Natural killer cell (primary cell): ENCODE results near the gene AQR. TPM values are rescaled to one million over a fixed set of nuclear protein-coding genes. Genes with fewer than 3 reads are reported as not detected.

Experiments
- ATAC-seq, 3 donors: fragments of 150-1000 bp in 2 of 3; fragments of 200-7000 bp in 1 of 3; cut with Tn5 transposase; 1 replicate in 1 of 3; 2 replicates in 2 of 3; pipeline ENCODE4 v1.10.0; 2021; ENCODE audit warnings: mild to moderate bottlenecking in 2 of 3, moderate library complexity in 2 of 3
- DNase-seq, 2 donors: peaks; one replicate each; pipeline versions ENCODE4 v3.0.0 to v3.0.0-alpha.2; 2013 to 2021; ENCODE audit warnings: mixed read lengths in 1 of 2
- H3K27ac ChIP-seq: one replicate; pipeline ENCODE4 v1.5.1; 2013; ENCODE audit warnings: mild to moderate bottlenecking, low read length
- H3K27me3 ChIP-seq: one replicate; pipeline ENCODE4 v1.6.1; 2013; ENCODE audit warnings: low read length; ENCODE audit not compliant: control insufficient read depth, insufficient read depth
- H3K36me3 ChIP-seq: one replicate; pipeline ENCODE4 v1.6.1; 2013; ENCODE audit warnings: low read length; ENCODE audit not compliant: control insufficient read depth, insufficient read depth
- H3K4me1 ChIP-seq: one replicate; pipeline ENCODE4 v1.6.1; 2013; ENCODE audit warnings: low read length; ENCODE audit not compliant: control insufficient read depth, insufficient read depth
- H3K4me3 ChIP-seq: one replicate; pipeline ENCODE4 v1.5.1; 2013; ENCODE audit warnings: low read length
- H3K9me3 ChIP-seq: one replicate; pipeline ENCODE4 v1.6.1; 2013; ENCODE audit warnings: low read length; ENCODE audit not compliant: control insufficient read depth, insufficient read depth
- H3K27ac Mint-ChIP-seq, 2 donors: one replicate each; pipeline ENCODE4 v1.8.0; 2022; ENCODE audit warnings: mild to moderate bottlenecking in 2 of 2, mixed read lengths in 2 of 2, moderate library complexity in 1 of 2
- H3K27me3 Mint-ChIP-seq, 2 donors: one replicate each; pipeline ENCODE4 v1.8.0; 2022; ENCODE audit warnings: low read depth in 2 of 2, mixed read lengths in 2 of 2
- H3K36me3 Mint-ChIP-seq: one replicate; pipeline ENCODE4 v1.8.0; 2022; ENCODE audit warnings: mixed read lengths
- H3K4me1 Mint-ChIP-seq, 2 donors: one replicate each; pipeline ENCODE4 v1.8.0; 2022; ENCODE audit warnings: mixed read lengths in 2 of 2
- H3K4me3 Mint-ChIP-seq: one replicate; pipeline ENCODE4 v1.8.0; 2022; ENCODE audit warnings: mild to moderate bottlenecking, moderate library complexity, mixed read lengths
- H3K9me3 Mint-ChIP-seq, 2 donors: one replicate each; pipeline ENCODE4 v1.8.0; 2022; ENCODE audit warnings: mixed read lengths in 2 of 2
- WGBS: methylation state at CpG from one replicate; pipeline ENCODE4 v1.1.7; 2013; ENCODE audit warnings: missing lambda C conversion rate; ENCODE audit not compliant: insufficient coverage; 5-methylcytosine and 5-hydroxymethylcytosine counted together
- intact Hi-C: fragments of 100-400 bp; cut with micrococcal nuclease; formaldehyde crosslinking; loops from one replicate; pipeline ENCODE4 v1.14.2; 2022
- total RNA-seq, 4 donors: library from RNA; stranded (reverse); fragments of 120-200 nt in 1 of 4; gene quantifications; one replicate each; pipeline versions ENCODE4 v1.2.3 to v1.2.4, GENCODE V29; 2013 to 2022
- TF ChIP-seq, protein P1 (sequence below): fragments of 200-600 bp; IDR thresholded peaks from one replicate; pipeline ENCODE4 v1.8.0; 2022; ENCODE audit warnings: antibody characterized with exemption

AQR gene
- total RNA-seq, 3 donors from 2014 or later (not counting 1 experiment from before 2014, with no cell fraction given) = 44.8 to 64.4 (median 53.0) TPM

GRCh38 chr15:34896183-34896582 is 73.4 kb downstream of the AQR start:
- H3K9me3 ChIP-seq = peaks cover 7% of the 10 kb centered on the region
- H3K27me3 ChIP-seq = no peaks in the 10 kb centered on the region
- no peak for ATAC-seq
- peaks cover 50% of the 10 kb centered on the region for H3K36me3 Mint-ChIP-seq
- no peak for DNase-seq
- intact Hi-C loops = no loop called here
- H3K27ac ChIP-seq = no peak overlapping the region
- H3K27ac Mint-ChIP-seq = no peak overlapping the region
- peaks cover 1 to 11% of the 10 kb centered on the region in 2 donors for H3K4me1 Mint-ChIP-seq
- H3K27me3 Mint-ChIP-seq = no peaks in the 10 kb centered on the region
- 95% methylated on average over 3 of the region's 5 CpGs for WGBS
- TF ChIP-seq, protein P1, sequence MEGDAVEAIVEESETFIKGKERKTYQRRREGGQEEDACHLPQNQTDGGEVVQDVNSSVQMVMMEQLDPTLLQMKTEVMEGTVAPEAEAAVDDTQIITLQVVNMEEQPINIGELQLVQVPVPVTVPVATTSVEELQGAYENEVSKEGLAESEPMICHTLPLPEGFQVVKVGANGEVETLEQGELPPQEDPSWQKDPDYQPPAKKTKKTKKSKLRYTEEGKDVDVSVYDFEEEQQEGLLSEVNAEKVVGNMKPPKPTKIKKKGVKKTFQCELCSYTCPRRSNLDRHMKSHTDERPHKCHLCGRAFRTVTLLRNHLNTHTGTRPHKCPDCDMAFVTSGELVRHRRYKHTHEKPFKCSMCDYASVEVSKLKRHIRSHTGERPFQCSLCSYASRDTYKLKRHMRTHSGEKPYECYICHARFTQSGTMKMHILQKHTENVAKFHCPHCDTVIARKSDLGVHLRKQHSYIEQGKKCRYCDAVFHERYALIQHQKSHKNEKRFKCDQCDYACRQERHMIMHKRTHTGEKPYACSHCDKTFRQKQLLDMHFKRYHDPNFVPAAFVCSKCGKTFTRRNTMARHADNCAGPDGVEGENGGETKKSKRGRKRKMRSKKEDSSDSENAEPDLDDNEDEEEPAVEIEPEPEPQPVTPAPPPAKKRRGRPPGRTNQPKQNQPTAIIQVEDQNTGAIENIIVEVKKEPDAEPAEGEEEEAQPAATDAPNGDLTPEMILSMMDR = no peak
- H3K4me1 ChIP-seq = no peaks in the 10 kb centered on the region
- H3K4me3 Mint-ChIP-seq = no peak overlapping the region
- peaks cover 62% of the 10 kb centered on the region for H3K36me3 ChIP-seq
- no peak overlapping the region for H3K4me3 ChIP-seq
- H3K9me3 Mint-ChIP-seq = peaks cover 5 to 7% of the 10 kb centered on the region in 2 donors

DNA sequence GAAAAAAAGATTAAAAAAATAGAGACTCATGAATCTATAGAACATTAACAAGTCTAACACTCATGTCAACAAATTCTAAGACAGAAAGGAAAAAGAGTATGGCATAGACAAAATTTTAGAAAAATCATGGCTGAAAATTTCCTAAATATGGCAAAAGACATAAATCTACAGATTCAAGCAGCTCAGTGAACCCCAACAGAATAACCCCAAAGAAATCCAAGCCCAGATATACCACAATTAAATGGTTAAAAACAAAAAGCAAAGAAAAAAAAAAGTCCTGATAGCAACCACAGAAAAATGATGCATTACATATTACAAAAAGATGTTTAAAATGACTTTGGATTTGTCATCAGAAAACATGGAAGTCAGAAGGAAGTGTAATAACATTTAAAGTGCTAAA is 75.6 kb downstream of the AQR start:
- peaks cover 62% of the 10 kb centered on the region for H3K36me3 Mint-ChIP-seq
- H3K27ac ChIP-seq = no peak overlapping the region
- no peak overlapping the region for H3K27ac Mint-ChIP-seq
- peaks cover 5 to 7% of the 10 kb centered on the region in 2 donors for H3K9me3 Mint-ChIP-seq
- peaks cover 73% of the 10 kb centered on the region for H3K36me3 ChIP-seq
- H3K4me1 Mint-ChIP-seq = peaks cover 5 to 11% of the 10 kb centered on the region in 2 donors
- H3K9me3 ChIP-seq = peaks cover 7% of the 10 kb centered on the region
- no peak overlapping the region for H3K4me3 Mint-ChIP-seq
- no peaks in the 10 kb centered on the region for H3K27me3 ChIP-seq
- no peak overlapping the region for H3K4me3 ChIP-seq
- no peaks in the 10 kb centered on the region for H3K27me3 Mint-ChIP-seq
- ATAC-seq (no peak), DNase-seq (no peak)
- TF ChIP-seq, protein P1 = no peak
- intact Hi-C loops = no loop called here
- H3K4me1 ChIP-seq = no peaks in the 10 kb centered on the region

DNA sequence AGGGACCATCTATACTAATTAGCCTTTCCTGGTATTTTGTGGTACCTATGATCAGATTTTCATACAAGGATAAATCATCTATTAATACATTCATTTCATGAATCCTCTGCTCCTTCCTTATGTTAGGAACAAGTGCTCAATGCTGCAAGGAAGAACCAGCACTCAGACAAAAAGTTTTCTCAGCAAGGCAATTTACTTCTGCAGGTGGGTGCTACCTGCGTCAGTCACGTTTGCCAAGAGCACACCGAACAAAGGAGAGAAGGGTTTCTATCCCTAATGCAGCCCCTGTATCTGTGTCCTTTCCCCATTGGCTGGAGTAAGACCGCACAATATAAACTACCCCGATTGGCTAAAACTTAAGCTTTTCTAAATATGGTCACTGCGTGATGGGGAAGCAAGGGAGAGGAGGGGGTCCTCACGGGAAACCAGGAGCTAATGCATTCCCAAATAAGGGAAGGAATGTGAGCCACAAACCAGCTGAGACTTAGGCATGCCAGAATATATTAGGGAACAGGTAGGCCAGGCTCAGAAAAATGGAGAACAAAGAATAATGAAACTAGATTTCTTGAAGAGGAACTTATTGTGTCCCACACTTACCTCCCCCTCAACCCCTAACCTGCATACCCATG is 76.5 kb downstream of the AQR start:
- DNase-seq (no peak), ATAC-seq (no peak)
- H3K27me3 ChIP-seq = no peaks in the 10 kb centered on the region
- Mint-ChIP-seq H3K4me1 (peaks cover 5 to 11% of the 10 kb centered on the region in 2 donors), H3K36me3 (peaks cover 60% of the 10 kb centered on the region), H3K27me3 (no peaks in the 10 kb centered on the region), H3K9me3 (peaks cover 5 to 7% of the 10 kb centered on the region in 2 donors), H3K4me3 (no peak overlapping the region), H3K27ac (no peak overlapping the region)
- no peak overlapping the region for H3K4me3 ChIP-seq
- H3K9me3 ChIP-seq = peaks cover 7% of the 10 kb centered on the region
- TF ChIP-seq, protein P1 = no peak
- H3K4me1 ChIP-seq = no peaks in the 10 kb centered on the region
- intact Hi-C loops = no loop called here
- H3K27ac ChIP-seq = no peak overlapping the region
- H3K36me3 ChIP-seq = peaks cover 78% of the 10 kb centered on the region
- over 99% methylated on average over 7 of the region's 7 CpGs for WGBS

DNA sequence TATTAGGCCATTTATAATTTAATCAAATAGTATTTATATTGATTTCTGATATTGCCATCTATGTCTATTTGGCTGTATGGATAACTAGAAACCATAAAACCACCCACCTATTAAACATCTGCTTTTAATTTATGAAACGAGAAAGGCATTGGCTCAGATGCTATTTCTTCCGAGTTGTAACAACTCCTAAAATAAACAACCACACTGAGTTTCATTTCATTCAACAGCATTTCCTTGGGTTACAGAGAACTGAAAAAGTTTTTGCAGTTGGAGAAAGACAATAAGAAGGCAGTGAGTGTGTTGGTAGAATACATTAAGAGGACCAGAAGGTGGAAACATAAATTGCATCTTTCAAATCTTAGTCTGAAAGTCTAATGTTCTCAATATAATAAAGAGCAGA is 79.1 kb downstream of the AQR start:
- peaks cover 51% of the 10 kb centered on the region for H3K36me3 Mint-ChIP-seq
- intact Hi-C loops = no loop called here
- no peaks in the 10 kb centered on the region for H3K27me3 Mint-ChIP-seq
- H3K4me3 Mint-ChIP-seq = no peak overlapping the region
- no peaks in the 10 kb centered on the region for H3K27me3 ChIP-seq
- TF ChIP-seq, protein P1 = no peak
- H3K27ac ChIP-seq = no peak overlapping the region
- H3K4me1 ChIP-seq = no peaks in the 10 kb centered on the region
- peaks cover 5 to 7% of the 10 kb centered on the region in 2 donors for H3K9me3 Mint-ChIP-seq
- no peak for DNase-seq
- ATAC-seq = no peak
- H3K36me3 ChIP-seq = peaks cover 76% of the 10 kb centered on the region
- H3K4me3 ChIP-seq = no peak overlapping the region
- WGBS = 86% methylated on average over 1 of the region's 2 CpGs
- H3K4me1 Mint-ChIP-seq = peaks cover 5 to 16% of the 10 kb centered on the region in 2 donors
- no peak overlapping the region for H3K27ac Mint-ChIP-seq
- peaks cover 7% of the 10 kb centered on the region for H3K9me3 ChIP-seq
